Adrenal gland (tissue), 5 donors: Measurements from ENCODE around the gene NCKAP5.

Experiments used
- POLR2A ChIP-seq, 2 donors: fragments of 450-650 bp; IDR thresholded peaks; one replicate each; pipeline ENCODE4 v1.6.1; 2017; ENCODE audit warnings: antibody characterized with exemption in 2 of 2, mild to moderate bottlenecking in 2 of 2, moderate library complexity in 1 of 2
- TF ChIP-seq, protein P1 (sequence below), 6 experiments: fragments of 450-650 bp in 4 of 6; fragments of 200-600 bp in 2 of 6; sonication (generic) in 1 of 6; IDR thresholded peaks; 1 replicate in 5 of 6; 2 replicates in 1 of 6; pipeline versions ENCODE4 v1.5.1 to v1.8.0; 2016 to 2021; ENCODE audit warnings: antibody characterized with exemption in 6 of 6, mild to moderate bottlenecking in 2 of 6, moderate library complexity in 1 of 6
- donor health status: DM: no; HTN: no; CAD: no.

DNA sequence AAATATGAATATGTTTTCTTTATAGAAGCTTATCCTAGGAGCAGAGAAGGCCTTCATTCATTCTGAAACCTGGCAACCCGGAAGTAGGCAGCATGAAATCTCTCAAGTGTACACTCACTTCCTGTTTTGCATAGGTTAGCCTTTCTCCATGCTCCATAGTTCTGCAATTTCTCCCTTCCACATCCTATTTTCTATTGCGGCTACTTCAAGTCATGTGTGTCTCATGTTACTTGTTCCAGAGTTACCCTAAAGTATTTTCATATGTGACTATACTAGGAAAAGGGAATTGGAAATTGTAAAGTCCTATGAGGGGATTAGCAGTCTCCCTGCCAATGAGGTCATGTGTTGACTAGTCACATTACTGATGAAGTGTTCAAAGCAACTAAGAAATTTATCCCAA, 320.6 kb downstream of the NCKAP5 start:
- TF ChIP-seq, protein P1, sequence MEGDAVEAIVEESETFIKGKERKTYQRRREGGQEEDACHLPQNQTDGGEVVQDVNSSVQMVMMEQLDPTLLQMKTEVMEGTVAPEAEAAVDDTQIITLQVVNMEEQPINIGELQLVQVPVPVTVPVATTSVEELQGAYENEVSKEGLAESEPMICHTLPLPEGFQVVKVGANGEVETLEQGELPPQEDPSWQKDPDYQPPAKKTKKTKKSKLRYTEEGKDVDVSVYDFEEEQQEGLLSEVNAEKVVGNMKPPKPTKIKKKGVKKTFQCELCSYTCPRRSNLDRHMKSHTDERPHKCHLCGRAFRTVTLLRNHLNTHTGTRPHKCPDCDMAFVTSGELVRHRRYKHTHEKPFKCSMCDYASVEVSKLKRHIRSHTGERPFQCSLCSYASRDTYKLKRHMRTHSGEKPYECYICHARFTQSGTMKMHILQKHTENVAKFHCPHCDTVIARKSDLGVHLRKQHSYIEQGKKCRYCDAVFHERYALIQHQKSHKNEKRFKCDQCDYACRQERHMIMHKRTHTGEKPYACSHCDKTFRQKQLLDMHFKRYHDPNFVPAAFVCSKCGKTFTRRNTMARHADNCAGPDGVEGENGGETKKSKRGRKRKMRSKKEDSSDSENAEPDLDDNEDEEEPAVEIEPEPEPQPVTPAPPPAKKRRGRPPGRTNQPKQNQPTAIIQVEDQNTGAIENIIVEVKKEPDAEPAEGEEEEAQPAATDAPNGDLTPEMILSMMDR (IDR thresholded peaks at IDR 0.05) = no peak
- TF ChIP-seq POLR2A (IDR thresholded peaks at IDR 0.05) = no peak
